Vagina (tissue), 2 donors: ENCODE measurements around the gene TCF7L1.

Experiments
- POLR2A ChIP-seq, 2 donors: fragments of 450-650 bp; IDR thresholded peaks; one replicate each; pipeline ENCODE4 v1.6.1; 2017; ENCODE audit warnings: antibody characterized with exemption in 2 of 2, mild to moderate bottlenecking in 2 of 2, moderate library complexity in 2 of 2
- POLR2AphosphoS5 ChIP-seq, 2 donors: sonication (generic); formaldehyde crosslinking; IDR thresholded peaks; one replicate each; pipeline ENCODE4 v1.9.0; 2017; ENCODE audit warnings: antibody characterized with exemption in 2 of 2, mild to moderate bottlenecking in 2 of 2, low read depth in 1 of 2; ENCODE audit not compliant: insufficient read depth in 1 of 2
- TF ChIP-seq, protein P1 (sequence below), 3 experiments: fragments of 450-650 bp in 2 of 3; fragments of 200-600 bp in 1 of 3; sonication (generic) in 1 of 3; IDR thresholded peaks; one replicate each; pipeline ENCODE4 v1.5.1; 2017 to 2019; ENCODE audit warnings: antibody characterized with exemption in 3 of 3, mild to moderate bottlenecking in 2 of 3, moderate library complexity in 2 of 3

DNA sequence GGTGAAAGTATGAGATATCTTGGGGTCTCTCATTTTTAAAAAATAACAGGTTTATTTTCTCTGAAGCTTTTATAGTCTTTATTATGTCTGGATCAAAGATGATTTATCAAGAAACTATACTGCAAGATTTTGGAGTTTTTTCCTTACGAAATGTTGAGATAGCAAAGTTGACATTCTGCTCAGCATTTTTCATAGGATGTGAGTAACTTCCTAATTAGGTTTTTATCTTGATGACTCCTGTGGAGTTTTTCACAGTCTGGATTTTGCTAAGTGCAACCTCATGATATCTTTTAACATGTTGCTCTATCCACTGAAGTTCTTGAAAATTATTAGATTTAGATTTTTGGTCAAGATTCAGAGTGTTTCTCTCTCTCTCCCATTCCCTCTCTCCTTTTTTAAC is 17.8 kb downstream of the TCF7L1 start:
- TF ChIP-seq, protein P1, sequence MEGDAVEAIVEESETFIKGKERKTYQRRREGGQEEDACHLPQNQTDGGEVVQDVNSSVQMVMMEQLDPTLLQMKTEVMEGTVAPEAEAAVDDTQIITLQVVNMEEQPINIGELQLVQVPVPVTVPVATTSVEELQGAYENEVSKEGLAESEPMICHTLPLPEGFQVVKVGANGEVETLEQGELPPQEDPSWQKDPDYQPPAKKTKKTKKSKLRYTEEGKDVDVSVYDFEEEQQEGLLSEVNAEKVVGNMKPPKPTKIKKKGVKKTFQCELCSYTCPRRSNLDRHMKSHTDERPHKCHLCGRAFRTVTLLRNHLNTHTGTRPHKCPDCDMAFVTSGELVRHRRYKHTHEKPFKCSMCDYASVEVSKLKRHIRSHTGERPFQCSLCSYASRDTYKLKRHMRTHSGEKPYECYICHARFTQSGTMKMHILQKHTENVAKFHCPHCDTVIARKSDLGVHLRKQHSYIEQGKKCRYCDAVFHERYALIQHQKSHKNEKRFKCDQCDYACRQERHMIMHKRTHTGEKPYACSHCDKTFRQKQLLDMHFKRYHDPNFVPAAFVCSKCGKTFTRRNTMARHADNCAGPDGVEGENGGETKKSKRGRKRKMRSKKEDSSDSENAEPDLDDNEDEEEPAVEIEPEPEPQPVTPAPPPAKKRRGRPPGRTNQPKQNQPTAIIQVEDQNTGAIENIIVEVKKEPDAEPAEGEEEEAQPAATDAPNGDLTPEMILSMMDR (IDR thresholded peaks at IDR 0.05), result no peak
- TF ChIP-seq POLR2AphosphoS5 (IDR thresholded peaks at IDR 0.05; ENCODE audit: insufficient read depth in 1 of 2, low read depth in 1 of 2) (no peak), POLR2A (IDR thresholded peaks at IDR 0.05) (no peak)
